Adrenal gland (tissue), 5 donors: ENCODE measurements around the gene SDR42E1.

Source experiments
- POLR2A ChIP-seq, 2 donors: fragments of 450-650 bp; IDR thresholded peaks; one replicate each; pipeline ENCODE4 v1.6.1; 2017; ENCODE audit warnings: antibody characterized with exemption in 2 of 2, mild to moderate bottlenecking in 2 of 2, moderate library complexity in 1 of 2
- TF ChIP-seq, protein P1 (sequence below), 6 experiments: fragments of 450-650 bp in 4 of 6; fragments of 200-600 bp in 2 of 6; sonication (generic) in 1 of 6; IDR thresholded peaks; 1 replicate in 5 of 6; 2 replicates in 1 of 6; pipeline versions ENCODE4 v1.5.1 to v1.8.0; 2016 to 2021; ENCODE audit warnings: antibody characterized with exemption in 6 of 6, mild to moderate bottlenecking in 2 of 6, moderate library complexity in 1 of 6
- donor health status: DM: no; HTN: no; CAD: no.

DNA sequence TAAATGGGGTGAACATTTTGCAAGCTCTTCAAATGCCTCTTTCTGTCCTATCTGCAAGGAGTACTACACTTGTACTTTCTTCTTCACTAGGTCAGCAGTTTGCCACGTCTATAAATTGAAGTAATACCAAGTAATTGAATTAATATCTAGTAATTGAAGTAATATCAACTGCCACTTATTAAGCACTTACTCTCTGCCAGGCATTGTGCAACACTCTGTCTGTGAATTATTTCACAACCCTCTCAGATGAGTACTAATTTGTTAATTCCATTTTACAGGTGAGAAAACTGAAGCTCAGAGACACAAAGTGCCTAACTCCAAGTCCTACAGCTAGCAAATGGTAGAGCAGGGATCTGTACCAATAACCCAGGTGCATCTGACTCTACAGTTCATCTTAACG, 4.1 kb downstream of the SDR42E1 start:
- TF ChIP-seq, protein P1, sequence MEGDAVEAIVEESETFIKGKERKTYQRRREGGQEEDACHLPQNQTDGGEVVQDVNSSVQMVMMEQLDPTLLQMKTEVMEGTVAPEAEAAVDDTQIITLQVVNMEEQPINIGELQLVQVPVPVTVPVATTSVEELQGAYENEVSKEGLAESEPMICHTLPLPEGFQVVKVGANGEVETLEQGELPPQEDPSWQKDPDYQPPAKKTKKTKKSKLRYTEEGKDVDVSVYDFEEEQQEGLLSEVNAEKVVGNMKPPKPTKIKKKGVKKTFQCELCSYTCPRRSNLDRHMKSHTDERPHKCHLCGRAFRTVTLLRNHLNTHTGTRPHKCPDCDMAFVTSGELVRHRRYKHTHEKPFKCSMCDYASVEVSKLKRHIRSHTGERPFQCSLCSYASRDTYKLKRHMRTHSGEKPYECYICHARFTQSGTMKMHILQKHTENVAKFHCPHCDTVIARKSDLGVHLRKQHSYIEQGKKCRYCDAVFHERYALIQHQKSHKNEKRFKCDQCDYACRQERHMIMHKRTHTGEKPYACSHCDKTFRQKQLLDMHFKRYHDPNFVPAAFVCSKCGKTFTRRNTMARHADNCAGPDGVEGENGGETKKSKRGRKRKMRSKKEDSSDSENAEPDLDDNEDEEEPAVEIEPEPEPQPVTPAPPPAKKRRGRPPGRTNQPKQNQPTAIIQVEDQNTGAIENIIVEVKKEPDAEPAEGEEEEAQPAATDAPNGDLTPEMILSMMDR (IDR thresholded peaks at IDR 0.05) = no peak
- TF ChIP-seq POLR2A (IDR thresholded peaks at IDR 0.05) = no peak
